GM06990 (cell line): ENCODE measurements around the gene TPRG1.

Source experiments
- DNase-seq: peaks from one replicate; pipeline ENCODE4 v3.0.0-alpha.2; 2011; ENCODE audit not compliant: insufficient read length; ENCODE audit errors: extremely low read depth
- H3K27me3 ChIP-seq: replicated peaks from 2 replicates; pipeline ENCODE4 v1.6.0; 2011; ENCODE audit warnings: low read length; ENCODE audit not compliant: control insufficient read depth, insufficient read depth
- H3K36me3 ChIP-seq: 2 replicates; pipeline ENCODE4 v1.5.1; 2011; ENCODE audit warnings: low read length; ENCODE audit not compliant: control insufficient read depth, insufficient read depth
- H3K4me3 ChIP-seq: replicated peaks from 2 replicates; pipeline ENCODE4 v1.5.1; 2011; ENCODE audit warnings: low read depth, mild to moderate bottlenecking, control low read depth, low read length
- CTCF ChIP-seq: IDR thresholded peaks from 2 replicates; pipeline ENCODE4 v1.5.1; 2011; ENCODE audit warnings: low read length, control low read depth, mild to moderate bottlenecking, inconsistent platforms; ENCODE audit not compliant: insufficient read depth, poor library complexity, severe bottlenecking

Gene TPRG1

GRCh38 chr3:189214651-189215050 lies 42.9 kb downstream of the TPRG1 start:
- no peak for DNase-seq
- no peak for TF ChIP-seq CTCF
- Histone ChIP-seq H3K27me3 (no peaks in the 10 kb centered on the region; the same call in 1 of the 2 replicates), H3K4me3 (no peak overlapping the region), H3K36me3 (no peaks in the 10 kb centered on the region)

GRCh38 chr3:189222927-189223636 lies 51.3 kb downstream of the TPRG1 start:
- Histone ChIP-seq H3K36me3 (no peaks in the 10 kb centered on the region), H3K4me3 (no peak overlapping the region), H3K27me3 (no peaks in the 10 kb centered on the region)
- DNase-seq = no peak
- TF ChIP-seq CTCF = no peak

- no peak for TF ChIP-seq CTCF
- Histone ChIP-seq H3K36me3 (no peaks in the 10 kb centered on the region), H3K4me3 (no peak overlapping the region), H3K27me3 (no peaks in the 10 kb centered on the region)
- no peak for DNase-seq
Observed at GRCh38 chr3:189225431-189225830, 53.7 kb downstream of the TPRG1 start.

DNA sequence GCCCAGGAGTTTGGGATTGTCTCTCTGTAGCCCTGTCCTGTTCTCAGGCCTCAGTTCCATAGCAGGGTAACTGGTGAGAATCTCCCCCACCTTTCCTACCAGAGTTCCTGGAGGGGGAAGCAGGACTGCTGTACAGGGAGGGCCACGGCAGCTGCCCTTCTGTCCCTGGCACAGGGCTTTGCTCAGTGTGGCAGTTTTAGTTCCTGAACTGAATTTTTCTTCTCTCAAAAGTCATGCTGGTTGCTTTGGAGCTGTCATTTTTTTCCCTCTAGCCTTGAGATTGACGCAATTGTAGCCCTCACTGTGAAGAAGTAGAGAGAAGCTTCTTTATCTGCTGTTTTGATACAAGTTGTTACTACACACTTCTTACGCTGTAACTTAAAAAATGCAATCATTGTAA lies 55.5 kb downstream of the TPRG1 start:
- no peaks in the 10 kb centered on the region for H3K27me3 ChIP-seq
- no peak overlapping the region for H3K4me3 ChIP-seq
- no peak for DNase-seq
- H3K36me3 ChIP-seq = no peaks in the 10 kb centered on the region
- no peak for TF ChIP-seq CTCF

GRCh38 chr3:189229196-189229828 lies 57.5 kb downstream of the TPRG1 start:
- no peak for TF ChIP-seq CTCF
- Histone ChIP-seq H3K27me3 (no peaks in the 10 kb centered on the region), H3K4me3 (no peak overlapping the region), H3K36me3 (no peaks in the 10 kb centered on the region)
- no peak for DNase-seq
